Activated CD4-positive, CD25-positive, alpha-beta regulatory T cell treated with anti-CD3 and anti-CD28 coated beads, Interleukin-2, amount 50 U/mL, for 24 hours (primary cell): Measurements from ENCODE around the gene ANP32E.
"Not testable (repeated sequence)": the region's sequence is repeated elsewhere in the genome, so short reads cannot be mapped to it uniquely, and the experiment has no call there.

Experiments used
- ATAC-seq, 2 donors: fragments of 150-1000 bp; cut with Tn5 transposase; one replicate each; pipeline ENCODE4 v1.10.0; 2021; ENCODE audit warnings: mild to moderate bottlenecking in 1 of 2, moderate library complexity in 1 of 2

ANP32E gene

DNA sequence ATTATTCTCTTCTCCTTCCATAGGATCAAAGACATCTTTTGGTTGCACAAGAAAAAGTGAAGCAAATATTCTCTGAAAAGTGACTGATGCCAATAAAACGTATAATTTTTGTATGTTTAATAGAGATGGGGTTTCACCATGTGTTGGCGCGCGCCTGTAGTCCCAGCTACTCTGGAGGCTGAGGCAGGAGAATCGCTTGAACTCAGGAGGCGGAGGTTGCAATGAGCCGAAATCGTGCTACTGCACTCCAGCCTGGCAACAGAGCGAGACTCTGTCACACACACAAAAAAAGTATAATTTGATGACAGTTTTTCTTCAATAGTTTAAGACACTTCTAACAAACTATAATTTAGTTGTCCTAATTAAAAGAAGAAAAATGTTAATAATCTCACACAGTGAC is 23.8 kb downstream of the ANP32E start:
- ATAC-seq = no peak

DNA sequence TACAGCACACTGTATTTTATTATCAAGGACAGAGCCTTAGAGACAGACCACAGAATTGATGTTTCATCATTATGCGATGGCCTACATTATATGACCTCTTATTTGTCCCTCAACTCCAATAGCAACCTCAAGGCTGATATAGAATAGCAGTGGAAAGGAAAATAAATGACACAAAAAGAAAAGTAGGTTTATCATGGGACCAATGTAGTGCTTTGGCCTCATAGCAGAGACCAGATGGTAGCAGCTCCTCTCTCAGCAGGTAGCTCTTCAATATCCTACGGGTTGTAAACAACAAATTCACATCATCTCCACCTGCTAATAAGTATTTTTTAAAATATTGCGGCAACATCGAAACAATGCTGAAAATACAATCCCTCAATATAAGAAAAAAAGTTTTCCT is 25.2 kb downstream of the ANP32E start:
- ATAC-seq = no peak

DNA sequence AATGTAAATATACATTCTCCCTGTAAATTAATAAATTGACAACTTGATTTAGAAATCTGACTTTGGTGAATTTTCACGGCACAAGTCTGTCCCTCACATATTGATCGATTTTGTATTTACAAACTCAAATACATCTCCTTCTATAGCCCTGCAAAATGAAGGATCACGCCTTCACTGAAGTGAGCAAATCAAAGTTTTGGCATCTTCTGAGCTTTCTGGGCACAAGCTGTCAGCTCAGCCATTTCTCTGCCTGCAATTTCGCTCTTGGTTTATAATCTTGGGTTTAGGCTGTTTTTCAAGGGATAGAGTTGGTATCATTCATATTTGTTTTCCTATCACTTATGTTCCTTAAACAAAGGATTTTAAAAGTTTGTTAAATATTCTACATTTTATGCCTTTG is 25.8 kb downstream of the ANP32E start:
- no peak for ATAC-seq

DNA sequence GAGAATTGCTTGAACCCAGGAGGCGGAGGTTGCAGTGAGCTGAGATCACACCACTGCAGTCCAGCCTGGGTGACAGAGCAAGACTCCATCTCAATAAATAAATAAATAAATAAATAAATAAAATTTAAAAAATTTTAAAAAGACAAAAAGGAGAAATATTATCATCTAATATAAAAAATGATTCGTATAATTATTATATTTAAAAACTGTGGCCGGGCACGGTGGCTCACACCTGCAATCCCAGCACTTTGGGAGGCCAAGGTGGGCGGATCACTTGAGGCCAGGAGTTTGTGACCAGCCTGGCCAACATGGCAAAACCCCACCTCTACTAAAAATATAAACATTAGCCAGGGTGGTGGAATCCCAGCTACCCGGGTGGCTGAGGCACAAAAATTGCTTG is 27.5 kb downstream of the ANP32E start:
- not testable (repeated sequence) for ATAC-seq

DNA sequence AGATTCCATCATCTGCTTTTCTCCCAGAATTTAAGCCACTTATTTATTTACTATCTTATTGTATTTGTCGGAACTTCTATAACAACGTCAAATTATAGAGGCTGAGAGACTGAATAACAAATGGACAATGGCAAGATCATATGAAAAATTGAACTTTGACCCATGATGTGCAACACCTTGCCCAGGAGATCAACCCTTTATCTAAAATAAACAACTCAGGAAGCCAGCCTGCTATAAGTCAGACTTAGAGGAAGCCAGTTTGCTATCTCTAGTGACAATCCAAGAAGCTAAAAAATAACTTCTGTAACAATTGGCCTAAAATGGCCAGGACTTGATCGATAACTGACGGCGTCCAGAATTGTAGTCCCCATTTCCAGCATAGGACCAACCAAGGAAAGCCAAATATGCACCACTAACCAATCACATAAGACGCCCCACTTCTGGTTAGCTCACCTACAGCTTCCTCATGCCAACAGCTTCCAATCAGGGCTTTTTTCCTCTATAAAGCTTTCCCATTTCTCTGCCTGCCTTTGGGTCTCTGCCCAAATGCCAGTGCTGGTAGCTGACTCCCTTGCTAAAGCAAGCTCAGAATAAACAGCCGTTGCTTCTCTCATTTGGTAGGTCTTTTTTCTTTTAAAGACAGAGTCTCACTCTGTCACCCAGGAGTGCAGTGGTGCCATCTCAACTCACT is 28.5 kb downstream of the ANP32E start:
- ATAC-seq = no peak

DNA sequence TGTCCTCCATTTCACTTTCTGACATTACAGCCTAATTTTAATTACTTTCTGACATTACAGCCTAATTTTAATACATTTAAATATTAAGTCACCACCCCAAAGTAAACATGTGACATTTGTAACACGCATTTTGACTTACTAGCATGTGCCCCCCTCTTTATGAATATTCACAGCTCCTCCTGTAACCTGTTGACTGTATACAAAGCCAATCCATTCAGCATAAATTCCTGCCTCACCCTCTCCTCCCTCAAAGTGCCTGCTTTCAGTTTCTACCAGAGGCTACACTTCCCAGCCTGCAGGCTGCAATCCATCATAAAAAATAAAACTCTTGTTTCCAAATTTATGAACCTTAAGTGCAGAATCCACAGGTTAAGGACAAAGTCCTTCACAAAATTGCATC is 39.5 kb downstream of the ANP32E start:
- ATAC-seq = no peak

DNA sequence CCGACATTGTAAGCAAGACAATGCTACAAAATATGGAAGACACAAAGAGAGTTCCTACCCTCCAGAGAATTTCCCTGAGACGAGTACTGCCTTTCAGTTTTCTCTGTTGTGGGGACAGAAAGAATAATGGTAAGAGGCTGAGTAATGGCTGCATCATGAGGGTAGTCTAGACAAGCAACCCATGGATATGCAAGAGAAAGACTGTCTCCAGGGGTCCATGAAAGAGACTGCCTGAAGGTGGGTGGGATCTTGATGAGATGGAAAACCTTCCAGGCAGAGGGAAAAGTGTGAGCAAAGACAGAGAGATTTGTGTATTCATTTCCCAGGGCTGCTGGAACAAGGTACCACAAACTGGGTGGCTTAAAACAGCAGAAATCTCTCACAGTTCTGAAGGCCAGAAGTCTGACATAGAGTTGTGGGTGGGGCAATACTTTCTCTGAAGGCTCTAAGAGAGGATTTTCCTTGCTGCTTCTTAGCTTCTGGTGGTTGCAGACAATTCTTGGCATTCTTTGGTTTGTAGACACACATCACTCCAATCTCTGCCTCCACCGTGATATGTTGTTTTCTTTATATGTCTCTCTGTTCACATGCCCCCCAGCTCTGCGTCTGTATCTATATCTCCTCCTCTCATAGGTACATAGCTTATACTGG is 41.4 kb downstream of the ANP32E start:
- no peak for ATAC-seq

DNA sequence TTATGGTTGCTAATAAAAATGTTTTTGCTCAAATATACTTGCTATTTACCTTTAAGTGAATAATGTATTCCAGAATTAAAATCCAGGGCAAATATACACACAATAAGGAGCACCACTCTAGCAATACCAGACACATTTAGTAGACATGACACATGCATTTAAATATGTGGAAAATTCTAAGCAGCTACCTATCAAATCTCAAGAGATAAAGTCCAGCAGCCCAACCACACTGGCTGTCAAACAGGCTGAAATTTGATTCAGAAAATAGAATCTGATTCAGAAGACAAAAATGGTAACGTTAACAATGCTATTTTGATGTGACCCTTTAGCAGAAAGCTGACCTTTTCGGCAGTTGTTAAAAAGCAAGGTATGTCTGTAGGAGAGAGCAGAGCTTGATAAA is 43.9 kb downstream of the ANP32E start:
- no peak for ATAC-seq

DNA sequence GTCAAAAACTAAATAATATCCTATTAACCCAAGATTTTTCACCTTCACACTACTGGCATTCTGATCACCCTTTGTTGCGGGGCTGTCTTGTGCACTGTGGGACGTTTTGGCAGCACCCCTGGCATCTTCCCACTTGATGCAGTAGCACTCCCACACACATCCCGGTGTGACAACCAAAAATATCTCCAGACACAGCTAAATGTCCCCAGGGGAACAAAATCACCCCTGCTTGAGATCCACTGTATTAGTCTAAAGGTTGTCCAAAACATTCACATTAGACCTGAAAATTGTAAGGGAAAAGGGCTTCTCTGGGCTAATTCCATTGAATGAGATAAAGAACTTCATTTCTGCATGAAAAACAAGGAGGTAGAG is 48.4 kb downstream of the ANP32E start:
- ATAC-seq = peak in 1 of 2 donors; percentile 27

DNA sequence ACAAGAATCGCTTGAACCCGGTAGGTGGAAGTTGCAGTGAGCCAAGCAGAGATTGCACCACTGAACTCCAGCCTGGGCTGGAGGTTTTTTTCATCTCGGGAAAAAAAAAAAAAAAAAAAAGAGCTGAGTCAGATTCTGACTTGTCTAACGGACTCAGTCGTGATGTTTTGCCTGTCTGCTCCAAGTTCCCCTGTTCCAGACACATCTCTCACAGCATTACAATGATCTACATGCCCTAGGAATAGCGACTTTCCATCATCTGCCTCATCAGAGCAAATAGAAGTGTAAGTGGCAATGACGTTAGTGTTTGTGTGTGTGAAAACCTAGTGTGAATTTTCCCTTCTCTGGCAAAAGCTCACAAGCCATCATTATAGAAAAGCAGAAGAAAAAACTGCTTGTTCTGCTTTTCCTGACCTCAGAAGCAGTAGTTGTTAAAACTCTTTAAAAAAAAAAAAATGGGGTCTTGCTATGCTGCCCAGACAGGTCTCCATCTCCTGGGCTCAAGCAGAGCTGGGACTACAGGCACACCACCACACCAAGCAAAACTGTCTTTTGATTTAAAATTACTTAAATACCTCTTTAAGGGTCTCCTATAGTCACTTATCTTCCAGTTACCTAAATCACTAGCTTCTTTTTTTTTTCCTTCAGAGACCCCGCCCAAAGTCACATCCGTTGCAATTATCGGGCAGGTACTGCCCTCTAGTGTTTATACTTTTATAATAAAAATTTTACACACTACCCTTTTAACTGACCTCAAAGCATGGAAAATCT is 48.9 kb downstream of the ANP32E start:
- ATAC-seq = peak; percentile 63 to 79

DNA sequence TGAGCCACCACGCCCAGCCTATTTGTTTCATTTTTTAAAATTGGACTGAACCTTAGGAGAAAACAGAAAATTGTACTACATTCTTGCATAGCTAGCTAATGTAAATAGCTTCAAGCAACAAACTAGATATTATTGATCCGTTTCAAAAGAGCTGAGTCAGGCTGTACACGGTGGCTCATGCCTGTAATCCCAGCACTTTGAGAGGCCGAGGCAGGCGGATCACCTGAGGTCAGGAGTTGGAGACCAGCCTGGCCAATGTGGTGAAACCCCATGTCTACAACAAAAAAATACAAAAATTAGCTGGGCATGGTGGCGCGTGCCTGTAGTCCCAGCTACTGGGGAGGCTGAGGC is 49.5 kb downstream of the ANP32E start:
- not testable (repeated sequence) for ATAC-seq

DNA sequence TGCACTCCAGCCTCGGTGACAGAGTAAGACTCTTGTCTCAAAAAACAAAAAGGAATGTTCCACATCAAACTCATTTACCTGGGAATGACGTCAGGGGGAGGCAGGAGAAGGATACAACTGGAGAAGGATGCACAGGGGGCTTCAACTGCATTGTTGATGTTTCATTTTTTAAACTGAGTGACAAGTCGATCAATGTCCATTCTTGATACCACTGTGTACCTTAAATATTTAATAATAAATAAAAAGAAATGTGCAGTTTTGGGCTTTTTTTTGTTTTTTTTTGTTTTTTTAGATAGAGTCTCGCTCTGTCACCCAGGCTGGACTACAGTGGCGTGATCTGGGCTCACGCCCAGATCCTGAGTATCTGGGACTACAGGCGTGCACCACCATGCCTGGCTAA is 50.4 kb downstream of the ANP32E start:
- ATAC-seq = no peak

DNA sequence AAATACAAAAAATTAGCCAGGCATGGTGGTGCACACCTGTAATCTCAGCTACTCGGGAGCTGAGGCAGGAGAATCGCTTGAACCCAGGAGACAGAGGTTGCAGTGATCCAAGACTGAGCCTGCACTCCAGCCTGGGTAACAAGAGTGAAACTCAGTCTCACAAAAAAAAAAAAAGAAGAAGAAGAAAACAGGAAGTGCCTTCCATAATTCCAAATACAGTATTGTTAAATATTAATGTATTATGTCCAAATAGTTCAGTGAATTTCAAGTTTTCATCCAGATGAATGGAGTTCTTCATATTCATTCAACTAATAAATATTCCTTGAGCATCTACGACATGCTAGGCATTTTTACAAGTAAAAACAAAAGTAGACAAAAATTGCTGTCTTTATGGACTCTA is 52.9 kb downstream of the ANP32E start:
- no peak for ATAC-seq

DNA sequence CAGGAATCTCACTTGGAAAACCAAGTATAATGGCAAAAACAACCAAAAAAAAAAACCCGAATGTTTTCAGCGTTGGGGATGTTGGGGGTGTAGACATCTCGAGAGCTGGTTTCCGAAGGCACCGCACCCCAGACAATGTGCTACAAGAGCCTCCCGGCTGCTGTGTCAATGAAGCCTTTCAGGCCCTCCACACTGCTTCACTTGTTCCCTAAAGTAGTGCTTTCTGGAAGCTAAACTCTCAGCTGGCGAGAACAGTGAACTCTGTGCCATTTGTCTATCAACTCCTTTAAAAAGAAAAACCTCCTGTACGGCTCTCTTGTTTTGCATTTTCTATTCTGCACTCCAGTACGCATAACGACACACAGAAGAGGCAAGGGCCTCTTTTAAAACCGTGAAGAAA is 53.7 kb downstream of the ANP32E start:
- ATAC-seq = no peak

DNA sequence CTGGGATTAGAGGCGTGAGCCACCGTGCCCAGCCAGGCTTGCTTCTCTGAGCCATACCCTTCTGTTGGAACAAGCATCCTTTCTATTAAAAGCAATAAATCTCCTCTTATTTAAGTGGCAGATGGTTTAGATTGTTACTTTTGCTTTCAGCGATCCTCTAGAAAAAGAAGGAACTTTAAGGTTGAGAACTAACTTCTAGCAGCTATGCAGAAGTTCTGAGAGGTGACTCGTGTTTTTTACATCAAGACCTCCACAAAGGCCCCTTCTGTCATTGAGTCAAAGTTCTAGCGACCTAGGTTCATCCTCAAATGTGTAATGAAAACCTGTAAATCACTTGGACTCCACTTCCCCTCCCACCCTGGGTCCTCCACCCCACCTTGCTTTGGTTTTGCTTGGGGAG is 55.4 kb downstream of the ANP32E start:
- ATAC-seq = no peak

DNA sequence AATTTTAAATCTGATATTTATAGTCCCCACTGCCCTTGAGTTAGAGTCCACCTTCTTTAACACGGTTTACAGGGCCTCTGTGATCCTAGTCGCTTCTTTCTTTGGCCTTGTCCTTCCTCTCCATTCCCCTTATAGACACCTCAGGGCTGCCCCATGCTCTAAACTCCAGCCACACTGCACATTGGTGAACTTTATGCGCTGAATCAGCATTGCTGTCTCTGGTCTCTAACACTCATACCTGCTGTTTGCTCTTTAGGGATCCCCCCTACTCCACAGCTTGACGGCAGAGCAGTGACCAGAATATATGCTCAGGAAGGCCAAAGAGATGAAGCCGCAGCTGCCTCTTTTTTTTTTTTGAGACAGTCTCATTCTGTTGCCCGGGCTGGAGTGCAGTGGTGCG is 56.0 kb downstream of the ANP32E start:
- ATAC-seq = no peak

DNA sequence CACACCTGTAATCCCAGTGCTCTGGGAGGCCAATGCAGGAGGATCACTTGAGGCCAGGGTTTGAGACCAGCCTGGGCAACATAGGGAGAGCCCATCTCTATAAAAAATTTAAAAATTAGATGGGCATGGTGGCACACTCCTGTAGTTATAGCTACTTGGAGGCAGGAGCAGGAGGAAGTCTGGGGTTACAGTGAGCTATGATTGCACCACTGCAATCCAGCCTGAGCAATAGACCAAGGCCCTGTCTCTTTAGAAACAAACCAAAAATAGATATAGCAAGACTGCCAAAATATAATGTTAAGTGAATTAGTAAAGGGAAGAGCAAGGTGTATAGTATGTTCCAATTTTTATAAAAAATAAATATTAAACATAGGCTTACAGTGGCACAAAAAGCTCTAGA is 57.4 kb downstream of the ANP32E start:
- ATAC-seq = no peak

DNA sequence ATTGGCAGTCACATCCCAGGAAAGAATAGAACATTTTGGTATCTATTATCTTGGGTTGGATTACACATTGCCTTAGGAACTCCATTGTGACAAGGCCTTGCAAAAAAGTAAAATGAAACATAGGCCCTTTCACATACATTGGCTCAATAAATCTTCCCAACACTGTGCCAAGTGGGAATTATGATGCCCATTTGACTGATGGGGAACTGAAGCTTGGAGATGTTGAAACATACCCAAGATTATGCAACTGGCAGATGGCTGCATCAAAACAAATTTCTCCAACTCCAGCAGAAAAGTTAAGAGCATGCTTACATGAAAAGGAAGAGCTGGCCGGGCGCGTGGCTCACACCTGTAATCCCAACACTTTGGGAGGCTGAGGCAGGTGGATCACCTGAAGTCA is 59.3 kb downstream of the ANP32E start:
- ATAC-seq = no peak

DNA sequence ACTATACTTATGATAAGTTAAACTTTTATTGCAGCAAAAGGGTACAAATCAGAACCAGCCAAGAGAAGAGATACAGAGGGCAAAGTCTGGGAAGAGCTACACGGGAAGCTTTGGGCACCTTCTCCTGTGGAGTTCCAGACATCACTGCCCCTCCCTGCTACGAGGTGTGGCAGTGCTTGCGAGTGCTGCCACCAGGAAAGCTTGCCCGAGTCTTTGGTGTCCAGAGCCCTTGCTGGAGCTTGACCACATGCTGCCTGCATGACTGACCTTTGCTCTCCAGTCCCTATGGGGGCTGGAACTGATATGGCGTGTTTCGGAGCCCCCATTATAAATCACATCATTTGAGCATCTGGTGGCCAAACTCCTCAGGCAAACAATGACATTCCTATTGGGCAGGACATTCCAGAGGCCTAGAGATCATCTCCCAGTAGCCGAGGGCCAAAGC is 62.7 kb downstream of the ANP32E start:
- ATAC-seq = no peak

DNA sequence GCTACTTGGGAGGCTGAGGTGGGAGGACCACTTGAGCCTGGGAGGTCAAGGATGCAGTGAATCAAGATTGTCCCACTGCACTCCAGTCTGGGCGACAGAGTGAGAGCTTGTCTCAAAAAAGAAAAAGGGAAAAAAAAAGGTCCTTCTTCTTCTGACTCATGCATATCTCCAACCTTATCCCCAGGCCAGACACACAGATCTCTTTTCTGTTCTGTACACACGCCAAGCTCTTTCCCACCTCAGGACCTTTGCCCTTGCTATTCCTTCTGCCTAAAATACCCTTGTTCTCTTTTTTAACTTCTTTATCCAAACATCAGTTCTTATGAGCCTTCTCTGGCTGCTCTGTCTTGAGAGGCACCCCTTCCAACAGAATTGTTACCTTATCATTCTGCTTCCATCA is 64.1 kb downstream of the ANP32E start:
- no peak for ATAC-seq

DNA sequence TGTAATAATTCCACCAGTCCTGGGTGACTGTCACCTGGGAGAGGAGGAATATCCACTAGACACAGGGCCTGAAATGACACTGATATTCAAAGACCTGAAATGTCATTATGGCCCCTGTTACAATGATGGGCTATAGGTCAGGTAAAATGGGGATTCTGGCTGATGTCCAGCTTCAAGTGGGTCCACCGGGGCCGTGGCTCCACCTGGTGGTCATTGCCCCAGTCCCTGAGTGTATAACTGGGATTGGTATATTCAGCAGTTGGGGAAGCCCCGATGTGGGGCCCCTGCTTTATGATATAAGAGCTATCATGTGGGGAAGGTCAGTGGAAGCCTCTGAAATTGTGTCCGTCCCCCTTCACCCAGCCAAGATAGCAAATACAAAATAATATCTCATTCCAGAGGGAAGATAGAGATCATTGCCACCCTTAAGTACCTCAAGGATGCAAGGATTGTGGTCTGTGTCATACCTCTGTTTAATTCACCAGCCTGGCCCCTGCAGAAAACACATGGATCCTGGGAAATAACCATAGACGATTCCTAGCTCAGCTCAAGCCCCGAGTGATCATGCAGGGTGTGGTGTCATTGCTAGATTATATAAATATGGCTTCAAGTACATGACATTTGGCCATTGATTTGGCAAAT is 66.8 kb downstream of the ANP32E start:
- peak; percentile 68 to 70 for ATAC-seq
